ENCODE data around the gene RAP1B.

- TF ChIP-seq CTCF (conservative IDR thresholded peaks at IDR 0.05) (no peak), ZFX (IDR thresholded peaks at IDR 0.05) (no peak)
Measured at GRCh38 chr12:68585966-68586365, 24.7 kb upstream of the RAP1B start.

All from C4-2B (cell line).